Measurements from ENCODE around the gene PBRM1. TPM values are rescaled to one million over a fixed set of nuclear protein-coding genes. Genes with fewer than 3 reads are reported as not detected.

The PBRM1 gene
- total RNA-seq, 1 donor from 2014 or later, result 51.5 TPM

DNA sequence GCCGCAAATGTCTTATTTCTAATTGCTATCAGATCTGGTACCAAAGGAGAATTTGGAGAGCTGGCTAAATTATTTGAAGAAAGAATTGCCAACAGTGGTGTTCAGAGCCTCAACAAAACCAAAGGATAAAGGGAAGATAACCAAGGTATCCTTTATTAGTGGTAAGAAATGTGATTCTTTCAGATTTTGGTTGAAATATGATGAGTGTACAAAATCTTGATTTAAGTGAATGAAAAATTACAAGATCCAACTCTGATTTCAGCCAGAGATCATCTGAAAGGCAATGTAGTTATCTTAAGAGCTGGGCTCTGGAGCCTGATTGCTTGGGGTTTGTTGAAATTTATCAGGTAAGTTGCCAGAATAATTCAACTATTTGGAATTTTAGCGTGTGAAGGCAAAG is 4.8 kb upstream of the PBRM1 start:
- no peak for DNase-seq (ENCODE audit: low read depth)
- H3K4me3 ChIP-seq (ENCODE audit: low read depth, low read length), result no peak overlapping the region
- TF ChIP-seq, protein P1, sequence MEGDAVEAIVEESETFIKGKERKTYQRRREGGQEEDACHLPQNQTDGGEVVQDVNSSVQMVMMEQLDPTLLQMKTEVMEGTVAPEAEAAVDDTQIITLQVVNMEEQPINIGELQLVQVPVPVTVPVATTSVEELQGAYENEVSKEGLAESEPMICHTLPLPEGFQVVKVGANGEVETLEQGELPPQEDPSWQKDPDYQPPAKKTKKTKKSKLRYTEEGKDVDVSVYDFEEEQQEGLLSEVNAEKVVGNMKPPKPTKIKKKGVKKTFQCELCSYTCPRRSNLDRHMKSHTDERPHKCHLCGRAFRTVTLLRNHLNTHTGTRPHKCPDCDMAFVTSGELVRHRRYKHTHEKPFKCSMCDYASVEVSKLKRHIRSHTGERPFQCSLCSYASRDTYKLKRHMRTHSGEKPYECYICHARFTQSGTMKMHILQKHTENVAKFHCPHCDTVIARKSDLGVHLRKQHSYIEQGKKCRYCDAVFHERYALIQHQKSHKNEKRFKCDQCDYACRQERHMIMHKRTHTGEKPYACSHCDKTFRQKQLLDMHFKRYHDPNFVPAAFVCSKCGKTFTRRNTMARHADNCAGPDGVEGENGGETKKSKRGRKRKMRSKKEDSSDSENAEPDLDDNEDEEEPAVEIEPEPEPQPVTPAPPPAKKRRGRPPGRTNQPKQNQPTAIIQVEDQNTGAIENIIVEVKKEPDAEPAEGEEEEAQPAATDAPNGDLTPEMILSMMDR (conservative IDR thresholded peaks at IDR 0.05; ENCODE audit: low read depth, low read length), result no peak

DNA sequence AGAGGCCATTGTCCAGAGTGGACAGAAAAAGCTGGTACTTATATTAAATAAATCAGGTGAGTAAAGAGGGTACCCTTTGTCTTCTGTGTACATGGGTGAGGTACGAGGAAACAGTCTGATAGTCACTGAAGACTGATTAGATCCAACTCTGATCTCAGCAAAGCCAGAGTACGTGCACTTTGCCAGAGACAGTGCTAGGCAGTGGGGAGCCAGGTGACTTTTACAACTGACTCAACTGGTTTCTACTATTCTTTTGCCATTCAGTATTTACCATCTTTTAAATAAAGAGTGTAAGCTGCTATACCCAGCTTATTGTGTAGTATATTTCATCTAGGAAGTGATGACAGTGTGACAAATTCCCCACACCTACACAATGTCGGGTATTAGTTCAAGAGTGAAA is 3.4 kb upstream of the PBRM1 start:
- DNase-seq (ENCODE audit: low read depth), result no peak
- H3K4me3 ChIP-seq (ENCODE audit: low read depth, low read length), result no peak overlapping the region
- TF ChIP-seq, protein P1 (conservative IDR thresholded peaks at IDR 0.05; ENCODE audit: low read depth, low read length), result no peak

DNA sequence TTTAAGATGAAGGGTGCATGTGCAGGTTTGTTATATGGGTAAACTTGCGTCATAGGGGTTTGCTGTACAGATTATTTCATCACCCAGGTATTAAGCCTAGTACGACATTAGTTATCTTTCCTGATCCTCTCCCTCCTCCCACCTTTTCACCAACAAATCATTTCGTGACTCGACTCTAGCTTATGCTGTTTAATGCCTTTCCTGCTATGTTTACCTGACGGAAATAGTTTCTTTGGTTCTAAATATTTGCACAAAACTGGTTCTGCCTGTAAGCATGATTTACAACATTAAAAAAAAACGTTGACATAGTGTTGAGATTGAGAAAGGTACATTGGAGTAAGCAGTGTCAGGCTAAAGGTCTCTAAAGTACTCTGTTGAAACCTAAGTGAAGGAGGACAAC is 2.6 kb upstream of the PBRM1 start:
- DNase-seq (ENCODE audit: low read depth), result no peak
- no peak overlapping the region for H3K4me3 ChIP-seq (ENCODE audit: low read depth, low read length)
- TF ChIP-seq, protein P1 (conservative IDR thresholded peaks at IDR 0.05; ENCODE audit: low read depth, low read length), result no peak

DNA sequence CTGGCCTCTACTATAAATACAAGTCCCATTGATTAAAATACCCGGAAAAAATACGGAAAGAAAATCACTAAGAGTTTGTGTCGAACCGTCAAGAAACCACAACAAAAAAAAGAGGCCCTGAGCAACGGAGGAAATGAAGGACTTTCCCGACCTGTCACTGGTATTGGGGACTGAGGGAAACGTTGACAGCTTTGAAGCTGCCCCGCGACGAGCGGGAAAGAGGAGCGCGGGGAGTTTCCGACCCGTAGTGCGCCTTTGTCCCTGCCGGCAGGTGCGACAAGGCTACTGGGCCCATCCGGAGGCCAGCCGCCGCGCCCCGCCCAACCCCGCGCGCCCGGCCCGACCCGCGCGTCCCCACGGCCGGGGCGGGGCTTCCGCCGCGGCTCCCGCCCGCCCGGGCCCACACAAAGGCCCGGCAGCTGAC is 416 bp downstream of the PBRM1 start:
- TF ChIP-seq, protein P1 (conservative IDR thresholded peaks at IDR 0.05; ENCODE audit: low read depth, low read length), result no peak
- DNase-seq (ENCODE audit: low read depth), result no peak
- peak overlapping the region; percentile 94 for H3K4me3 ChIP-seq (ENCODE audit: low read depth, low read length)

DNA sequence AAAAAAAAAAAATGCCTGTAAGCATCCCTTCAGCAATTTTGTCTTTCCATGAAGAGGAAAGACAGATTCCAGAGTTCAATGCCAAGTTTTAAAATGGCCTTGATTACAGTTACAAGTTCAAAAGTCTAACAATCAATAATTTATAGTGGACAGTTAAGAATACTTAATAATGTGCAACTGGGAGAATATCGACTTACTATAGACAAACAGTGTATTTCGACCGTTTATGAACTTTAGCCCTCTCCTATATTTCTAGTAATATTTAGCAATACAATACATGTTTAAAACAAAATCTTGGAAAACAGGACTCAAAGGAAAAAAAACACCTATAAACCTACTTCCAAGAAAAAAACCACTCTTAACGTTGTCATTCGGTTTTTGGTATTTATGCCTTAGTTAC is 1.5 kb downstream of the PBRM1 start:
- TF ChIP-seq, protein P1 (conservative IDR thresholded peaks at IDR 0.05; ENCODE audit: low read depth, low read length), result no peak
- H3K4me3 ChIP-seq (ENCODE audit: low read depth, low read length), result peak overlapping the region; percentile 94
- DNase-seq (ENCODE audit: low read depth), result no peak

DNA sequence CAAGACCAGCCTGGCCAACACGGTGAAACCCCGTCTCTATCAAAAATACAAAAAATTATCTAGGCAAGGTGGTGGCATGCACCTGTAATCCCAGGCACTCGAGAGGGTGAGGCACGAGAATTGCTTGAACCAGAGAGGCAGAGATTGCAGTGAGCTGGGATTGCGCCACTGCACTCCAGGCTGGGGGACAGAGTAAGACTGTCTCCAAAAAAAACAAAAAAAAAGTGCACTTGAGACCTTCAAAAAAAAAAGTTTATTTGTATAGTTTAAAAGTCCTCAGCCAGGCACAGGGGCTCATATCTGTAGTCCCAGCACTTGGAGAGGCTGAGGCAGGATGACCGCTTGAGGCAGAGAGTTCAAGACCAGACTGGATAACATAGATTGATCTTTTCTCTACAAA is 2.1 kb downstream of the PBRM1 start:
- no peak overlapping the region for H3K4me3 ChIP-seq (ENCODE audit: low read depth, low read length)
- TF ChIP-seq, protein P1 (conservative IDR thresholded peaks at IDR 0.05; ENCODE audit: low read depth, low read length), result no peak
- DNase-seq (ENCODE audit: low read depth), result no peak

DNA sequence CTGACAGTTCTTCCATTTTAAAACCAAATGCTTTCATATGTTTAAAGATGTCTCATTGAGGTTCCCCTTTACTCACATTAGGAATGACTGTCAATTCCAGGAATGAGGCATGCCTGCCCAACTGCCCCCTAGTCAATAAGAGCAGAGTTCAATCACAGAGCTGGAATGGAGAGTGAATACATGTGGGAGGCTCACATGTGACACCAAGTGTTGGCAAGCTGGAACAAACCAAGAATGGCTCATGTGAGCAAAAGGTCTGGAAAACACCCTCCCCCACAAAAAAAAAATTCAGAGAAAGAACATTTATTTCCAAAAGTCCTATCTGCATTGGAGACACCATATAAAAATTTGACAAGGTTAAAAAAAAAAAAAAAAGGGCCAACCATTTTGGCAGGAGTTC is 3.7 kb downstream of the PBRM1 start:
- TF ChIP-seq, protein P1 (conservative IDR thresholded peaks at IDR 0.05; ENCODE audit: low read depth, low read length), result peak; percentile 34
- no peak overlapping the region for H3K4me3 ChIP-seq (ENCODE audit: low read depth, low read length)
- DNase-seq (ENCODE audit: low read depth), result peak; percentile 74
